ENCODE measurements around the gene RNASEH2A.

- TF ChIP-seq CTCF (IDR thresholded peaks at IDR 0.05; ENCODE audit: low read length), result no peak
- no peak for TF ChIP-seq EZH2 (IDR thresholded peaks at IDR 0.05; ENCODE audit: borderline replicate concordance, low read length)
Observed at GRCh38 chr19:12786952-12787351, 19.4 kb upstream of the RNASEH2A start.

Data from OCI-LY1 (cell line).